Spleen (tissue), 3 donors: ENCODE measurements around the gene SOX13.

Source experiments
- POLR2A ChIP-seq, 3 donors: fragments of 450-650 bp; IDR thresholded peaks; one replicate each; pipeline ENCODE4 v1.5.1; 2017; ENCODE audit warnings: antibody characterized with exemption in 3 of 3, mild to moderate bottlenecking in 1 of 3
- POLR2AphosphoS5 ChIP-seq, 3 donors: sonication (generic); formaldehyde crosslinking; IDR thresholded peaks; one replicate each; pipeline ENCODE4 v1.5.1; 2017; ENCODE audit warnings: antibody characterized with exemption in 3 of 3

- TF ChIP-seq POLR2A (IDR thresholded peaks at IDR 0.05) (no peak), POLR2AphosphoS5 (IDR thresholded peaks at IDR 0.05) (no peak)
Observed at GRCh38 chr1:204171751-204172178, 98.8 kb downstream of the SOX13 start.
